ENCODE results near the gene KRTAP5-7.
"Not testable (repeated sequence)": the region's sequence is repeated elsewhere in the genome, so short reads cannot be mapped to it uniquely, and the experiment has no call there.

KRTAP5-7 gene, protein sequence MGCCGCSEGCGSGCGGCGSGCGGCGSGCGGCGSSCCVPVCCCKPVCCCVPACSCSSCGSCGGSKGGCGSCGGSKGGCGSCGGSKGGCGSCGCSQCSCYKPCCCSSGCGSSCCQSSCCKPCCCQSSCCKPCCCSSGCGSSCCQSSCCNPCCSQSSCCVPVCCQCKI

DNA sequence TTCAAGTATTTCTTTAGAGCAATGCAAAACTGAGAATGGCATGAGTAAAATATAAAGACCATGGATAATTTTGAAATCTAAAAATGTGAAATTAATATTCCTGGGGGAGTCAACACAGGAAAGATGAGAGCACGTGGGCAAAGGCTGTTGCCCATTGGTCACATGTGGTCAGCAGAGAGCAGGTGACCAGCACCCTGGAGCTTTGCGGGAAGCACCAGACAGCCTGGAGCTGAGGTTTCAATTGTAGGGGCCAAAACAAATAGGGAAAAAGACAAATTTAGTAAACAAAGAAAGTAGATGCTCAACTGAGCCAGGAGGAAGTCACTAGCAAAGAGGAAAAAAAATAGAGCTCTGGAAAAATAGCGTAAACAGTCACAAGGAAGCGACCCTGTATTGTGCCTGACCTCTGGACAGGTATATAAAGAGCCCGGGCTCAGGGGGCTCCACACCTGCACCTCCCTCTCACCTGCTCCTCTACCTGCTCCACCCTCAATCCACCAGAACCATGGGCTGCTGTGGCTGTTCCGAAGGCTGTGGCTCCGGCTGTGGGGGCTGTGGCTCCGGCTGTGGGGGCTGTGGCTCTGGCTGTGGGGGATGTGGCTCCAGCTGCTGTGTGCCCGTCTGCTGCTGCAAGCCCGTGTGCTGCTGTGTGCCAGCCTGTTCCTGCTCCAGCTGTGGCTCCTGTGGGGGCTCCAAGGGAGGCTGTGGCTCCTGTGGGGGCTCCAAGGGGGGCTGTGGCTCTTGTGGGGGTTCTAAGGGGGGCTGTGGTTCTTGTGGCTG, at the start of gene KRTAP5-7:
TSS of gene KRTAP5-7 (plus strand) at position 472 of the 780 bp plus-strand sequence. CDS start at position 506, 34 bp downstream.
- not testable (repeated sequence) for DNase-seq (ENCODE audit: low spot score)

DNA sequence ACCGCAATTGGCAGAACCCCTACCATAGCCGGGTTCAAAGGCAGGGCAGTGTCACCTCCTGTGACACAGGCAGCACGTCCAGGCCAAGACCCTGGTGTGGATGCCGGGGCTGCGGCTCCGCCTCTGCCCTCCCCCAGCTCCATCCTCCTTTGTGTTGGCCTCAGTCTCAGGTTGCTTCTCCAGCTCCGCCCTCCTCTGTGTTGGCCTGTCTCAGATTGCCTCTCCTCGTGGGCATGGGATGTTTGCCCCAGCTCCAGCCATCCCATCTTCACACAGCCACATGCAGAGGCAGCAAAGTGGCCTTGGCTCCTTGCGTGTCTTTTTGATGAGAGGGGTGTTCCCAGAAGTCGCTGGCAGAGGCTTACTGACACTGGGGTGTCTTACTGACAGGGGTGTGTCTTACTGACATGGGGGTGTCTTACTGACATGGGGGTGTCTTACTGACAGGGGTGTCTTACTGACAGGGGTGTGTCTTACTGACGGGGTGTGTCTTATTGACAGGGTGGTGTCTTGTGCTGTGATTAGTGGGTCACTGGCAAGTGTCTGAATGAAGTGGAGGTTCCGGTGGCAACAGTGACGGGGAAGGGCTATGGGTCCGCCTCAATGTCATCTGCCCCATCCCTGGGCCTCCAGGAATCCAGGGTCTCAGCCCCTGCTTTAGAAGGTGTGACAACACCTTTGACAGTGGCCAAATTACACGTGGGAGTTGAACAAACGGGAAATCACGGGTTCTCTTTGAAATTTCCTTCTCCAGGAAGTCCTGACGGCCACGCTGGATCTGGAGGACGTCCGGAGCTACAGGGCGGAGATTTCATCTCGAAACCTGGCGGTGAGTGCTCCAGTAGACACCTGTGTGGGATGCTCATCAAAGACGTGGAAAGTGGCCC, 49.2 kb upstream of the KRTAP5-7 start:
- no peak for DNase-seq (ENCODE audit: low spot score)

DNA sequence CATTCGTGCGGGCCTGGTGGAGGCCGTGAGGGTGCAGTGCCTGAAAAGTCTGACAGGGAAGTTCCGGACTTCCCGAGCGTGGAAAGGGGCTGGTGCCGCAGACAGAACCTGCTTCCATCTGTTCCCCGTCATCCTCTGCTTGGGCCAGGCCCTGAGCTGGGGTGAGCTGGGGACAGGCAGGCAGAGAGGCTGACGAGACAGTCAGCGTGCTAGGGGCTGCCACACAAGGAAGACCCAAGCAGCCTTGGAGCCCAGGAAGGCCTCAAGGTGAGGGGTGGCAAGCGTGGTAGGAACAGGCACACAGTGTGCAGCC, 48.6 kb upstream of the KRTAP5-7 start:
- no peak for DNase-seq (ENCODE audit: low spot score)

DNA sequence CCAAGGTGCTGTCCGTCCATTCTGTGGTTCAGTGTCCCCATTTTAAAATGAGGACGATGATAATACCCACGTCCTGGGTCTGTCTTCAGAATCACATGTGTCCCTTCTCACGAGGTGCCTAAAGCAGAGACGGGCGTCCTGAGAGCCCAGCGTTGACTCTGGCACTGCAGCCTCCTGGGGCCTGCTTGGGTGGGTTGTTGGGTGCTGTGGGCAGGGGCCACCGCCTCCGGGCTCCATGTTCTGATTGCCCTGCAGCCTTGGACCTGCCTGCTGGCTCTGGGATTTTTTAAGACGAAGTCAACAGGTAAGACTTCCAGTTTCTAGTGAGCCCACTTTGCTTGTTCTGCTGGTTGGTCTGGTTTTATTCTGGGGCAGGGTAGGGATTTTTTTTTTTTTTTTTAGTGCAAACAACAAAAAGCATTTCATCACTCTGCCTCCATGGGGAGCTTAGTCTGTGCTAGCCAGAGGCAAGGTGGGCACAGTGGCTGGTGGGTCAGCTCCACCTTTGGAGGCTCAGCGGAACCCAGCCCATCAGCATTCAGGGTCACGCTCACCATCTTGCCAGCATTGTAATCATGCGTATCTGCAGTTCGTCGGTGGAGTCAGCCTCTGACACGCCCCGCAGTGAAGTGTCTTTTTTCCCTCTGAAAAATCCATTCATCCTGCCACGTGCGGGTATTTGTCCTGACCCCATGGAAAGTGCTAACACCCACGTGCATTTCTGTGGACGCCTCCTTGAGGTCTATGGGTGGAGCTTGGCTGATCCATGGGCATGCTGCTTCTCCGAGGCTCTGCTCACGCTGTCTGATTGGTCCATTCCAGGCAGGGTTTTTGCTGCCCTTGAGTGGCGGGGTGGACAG, 45.7 kb upstream of the KRTAP5-7 start:
- DNase-seq (ENCODE audit: low spot score), result no peak

DNA sequence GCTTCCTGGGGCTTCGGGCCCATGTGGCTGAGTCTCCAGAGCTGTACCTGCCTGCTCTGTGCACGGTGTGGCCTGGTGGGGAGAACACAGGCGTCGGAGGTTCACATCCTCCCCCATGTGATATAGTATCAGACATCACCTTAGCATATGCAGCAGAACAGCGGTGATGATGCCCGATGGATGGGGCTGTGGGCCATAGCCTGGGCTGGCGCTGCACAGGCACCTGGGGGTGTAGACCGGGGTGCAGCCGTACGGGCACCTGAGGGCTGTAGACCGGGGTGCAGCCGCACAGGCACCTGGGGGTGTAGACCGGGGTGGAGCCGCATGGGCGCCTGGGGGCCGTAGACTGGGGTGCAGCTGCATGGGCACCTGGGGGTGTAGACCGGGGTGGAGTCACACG, 44.9 kb upstream of the KRTAP5-7 start:
- DNase-seq (ENCODE audit: low spot score), result no peak

DNA sequence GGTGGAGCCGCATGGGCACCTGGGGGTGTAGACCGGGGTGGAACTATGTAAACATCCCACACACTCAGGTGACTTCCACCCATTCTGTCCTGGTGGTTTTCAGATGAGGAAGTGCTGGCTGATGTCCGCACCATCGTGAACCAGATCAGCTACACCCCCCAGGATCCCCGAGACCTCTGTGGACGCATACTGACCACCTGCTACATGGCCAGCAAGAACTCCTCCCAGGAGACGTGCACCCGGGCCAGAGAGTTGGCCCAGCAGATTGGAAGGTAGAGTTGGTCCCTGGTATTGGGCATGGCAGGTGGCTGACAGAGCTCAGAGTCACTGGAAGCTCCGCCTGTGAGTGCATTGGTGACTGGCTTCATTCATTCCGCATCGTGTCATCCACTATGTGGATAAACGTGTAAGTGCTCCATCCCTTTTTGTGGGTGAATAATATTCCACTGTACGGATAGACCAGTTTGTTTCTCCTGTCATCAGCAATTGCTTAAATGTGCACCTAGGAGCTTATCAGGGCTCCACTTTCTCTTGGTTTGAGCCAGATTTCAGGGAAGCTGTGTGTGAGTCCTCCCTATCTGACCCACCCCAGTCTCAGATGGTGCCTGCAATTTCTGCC, 44.2 kb upstream of the KRTAP5-7 start:
- DNase-seq (ENCODE audit: low spot score), result no peak

DNA sequence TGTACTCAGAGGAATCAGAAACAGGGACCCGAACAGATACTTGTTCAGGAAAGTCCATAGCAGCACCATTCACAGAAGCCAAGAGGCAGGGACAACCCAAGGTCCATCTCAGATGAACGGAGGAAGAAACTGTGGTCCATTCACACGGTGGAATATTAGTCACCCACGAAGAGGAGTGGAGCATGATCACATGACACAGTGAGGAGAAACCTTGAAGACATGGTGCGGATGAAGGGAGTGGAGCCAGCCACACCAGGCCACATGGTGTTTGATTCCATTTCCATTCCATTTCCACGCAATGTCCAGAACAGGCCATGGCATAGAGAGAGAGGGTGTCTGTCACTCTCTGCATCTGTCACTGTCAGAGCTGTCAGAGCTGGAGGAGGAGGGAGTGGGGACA, 43.4 kb upstream of the KRTAP5-7 start:
- DNase-seq (ENCODE audit: low spot score), result no peak

DNA sequence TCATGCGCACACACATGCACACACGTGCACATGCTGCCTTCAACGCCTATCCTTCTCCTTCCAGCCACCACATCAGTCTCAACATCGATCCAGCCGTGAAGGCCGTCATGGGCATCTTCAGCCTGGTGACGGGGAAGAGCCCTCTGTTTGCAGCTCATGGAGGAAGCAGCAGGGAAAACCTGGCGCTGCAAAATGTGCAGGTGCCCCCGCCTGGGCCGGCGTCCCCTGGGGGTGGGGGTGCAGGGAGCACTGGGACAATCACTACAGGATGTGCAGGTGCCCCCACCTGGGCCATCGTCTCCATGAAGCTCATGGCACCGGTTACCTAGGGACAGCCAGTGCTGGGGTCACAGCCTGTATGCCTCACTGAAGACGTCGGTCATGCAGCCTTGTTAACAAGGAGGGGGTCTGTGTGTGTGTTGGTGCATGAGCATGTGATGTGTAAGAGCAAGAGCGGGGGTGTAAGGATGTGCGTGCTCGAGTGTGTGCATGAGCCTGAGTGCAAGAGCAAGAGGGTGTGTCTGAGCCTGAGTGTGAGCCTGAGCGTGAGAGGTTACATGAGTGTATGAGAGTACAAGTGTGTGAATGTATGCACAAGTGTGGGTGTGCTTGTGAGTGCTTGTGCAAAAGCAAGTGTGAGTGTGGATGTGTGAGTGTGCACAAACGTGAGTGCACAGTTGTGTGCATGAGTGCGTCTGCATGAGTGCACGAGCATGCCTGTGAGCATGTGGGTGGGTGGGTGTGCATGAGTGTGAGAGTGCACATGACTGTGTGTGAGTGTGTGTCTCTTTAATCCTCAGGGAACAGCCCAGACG, 42.6 kb upstream of the KRTAP5-7 start:
- DNase-seq (ENCODE audit: low spot score), result no peak

DNA sequence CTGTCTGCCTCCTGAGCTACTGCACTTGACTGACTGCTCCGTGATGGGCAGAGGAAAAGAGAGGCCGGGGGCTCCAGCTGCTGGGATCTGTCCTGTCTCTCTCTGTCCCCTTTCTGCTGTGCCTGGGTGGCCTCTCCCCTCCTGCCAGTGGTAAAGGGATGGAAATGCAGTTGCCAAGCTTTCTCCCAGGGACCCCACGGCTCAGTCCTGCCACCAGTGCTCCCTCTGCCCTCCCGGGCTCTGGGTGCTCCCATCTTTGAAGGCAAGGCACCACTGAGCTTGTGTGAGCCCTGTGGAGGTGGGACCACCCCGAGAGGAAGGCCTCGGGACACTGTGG, 42.0 kb upstream of the KRTAP5-7 start:
- no peak for DNase-seq (ENCODE audit: low spot score)

DNA sequence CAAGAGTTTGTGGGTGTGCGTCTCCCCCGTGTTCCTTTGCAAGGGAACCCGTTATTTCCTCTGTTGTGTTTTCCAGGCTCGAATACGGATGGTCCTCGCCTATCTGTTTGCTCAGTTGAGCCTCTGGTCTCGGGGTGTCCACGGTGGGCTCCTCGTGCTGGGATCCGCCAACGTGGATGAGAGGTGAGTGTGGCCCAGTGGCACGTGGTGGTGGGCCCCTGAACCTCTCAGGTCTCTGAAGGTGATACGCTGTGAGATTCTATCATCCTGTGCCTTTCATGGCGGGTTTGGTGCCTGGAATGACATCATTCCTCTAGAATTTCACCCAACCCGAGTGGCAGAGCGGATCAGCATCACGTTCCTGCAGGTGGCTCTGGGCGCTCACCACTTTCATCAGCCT, 41.6 kb upstream of the KRTAP5-7 start:
- DNase-seq (ENCODE audit: low spot score), result no peak

DNA sequence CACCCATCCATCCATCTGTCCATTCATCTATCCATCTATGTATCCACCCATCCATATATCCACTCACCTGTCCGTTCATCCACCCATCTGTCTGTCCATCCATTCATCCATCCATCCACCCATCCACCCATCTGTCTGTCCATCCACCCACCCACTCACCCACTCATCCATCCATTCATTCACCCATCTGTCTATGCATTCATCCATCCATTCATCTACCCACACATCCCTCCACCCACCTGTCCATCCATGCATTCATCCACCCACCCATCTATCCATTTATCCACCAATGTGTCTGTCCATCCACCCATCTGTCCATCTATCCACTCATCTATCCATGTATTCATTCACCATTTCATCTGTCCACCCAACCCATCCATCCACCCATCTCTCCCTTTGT, 40.7 kb upstream of the KRTAP5-7 start:
- no peak for DNase-seq (ENCODE audit: low spot score)

DNA sequence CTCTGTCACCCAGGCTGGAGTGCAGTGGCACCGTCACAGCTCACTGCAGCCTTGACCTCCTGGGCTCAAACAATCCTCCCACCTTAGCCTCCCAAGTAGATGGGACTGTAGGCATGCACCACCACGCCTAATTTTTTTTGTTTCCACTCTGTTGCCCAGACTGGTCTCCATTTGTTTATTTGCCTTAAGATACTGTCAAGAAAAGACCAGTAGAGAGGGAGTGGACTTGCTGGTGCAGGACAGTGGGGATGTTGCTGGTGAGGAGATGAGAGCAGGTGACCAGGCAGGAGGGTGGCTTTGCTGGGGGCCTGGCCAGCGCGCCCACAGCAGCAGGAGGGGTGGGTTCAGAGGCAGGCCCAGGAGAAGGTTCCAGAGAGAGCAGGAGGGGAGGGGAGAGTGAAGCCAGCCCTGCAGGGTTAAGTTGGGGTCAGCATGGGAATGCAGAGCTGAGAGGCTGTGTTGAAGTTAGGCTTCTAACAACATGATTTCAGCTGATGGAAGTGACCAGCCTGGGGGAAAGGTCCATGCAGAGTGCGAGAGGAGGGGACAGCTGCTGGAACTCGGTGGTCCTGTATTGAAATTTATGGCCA, 38.3 kb upstream of the KRTAP5-7 start:
- DNase-seq (ENCODE audit: low spot score), result no peak

DNA sequence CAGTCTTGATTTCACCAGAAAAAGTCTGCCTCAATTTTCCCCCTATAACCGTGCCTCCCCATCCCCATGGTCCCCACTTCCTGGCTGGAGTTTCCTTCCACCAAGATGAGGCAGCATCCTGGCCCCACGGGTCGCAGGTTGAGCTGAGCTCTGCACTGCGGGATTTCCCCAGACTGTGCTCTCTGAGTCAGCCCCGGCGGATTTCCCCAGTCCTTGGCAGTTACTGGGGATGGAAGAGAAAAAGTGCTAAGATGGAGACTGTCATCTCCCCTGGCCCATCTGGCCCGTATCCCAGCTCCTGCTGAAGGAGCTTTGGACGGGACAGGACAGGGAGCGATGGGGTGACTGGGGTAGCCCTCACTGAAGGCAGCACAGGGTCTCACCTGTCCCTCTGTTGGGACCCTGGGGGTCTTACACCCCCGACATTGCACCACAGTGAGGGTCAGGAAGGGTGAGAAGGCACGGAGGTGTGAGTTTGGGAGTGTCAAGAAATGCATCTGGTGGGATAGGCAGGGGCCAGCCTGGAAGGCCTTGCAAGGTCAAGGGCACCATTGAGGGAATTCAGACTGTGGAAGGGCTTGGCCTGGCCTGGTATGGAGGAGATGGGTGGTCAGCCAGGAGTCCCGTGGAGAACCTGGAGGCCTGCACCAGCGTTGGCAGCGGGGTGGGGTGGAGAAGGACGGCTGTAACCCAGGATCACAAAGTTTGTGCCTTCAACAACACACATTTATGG, 37.6 kb upstream of the KRTAP5-7 start:
- DNase-seq (ENCODE audit: low spot score), result no peak

DNA sequence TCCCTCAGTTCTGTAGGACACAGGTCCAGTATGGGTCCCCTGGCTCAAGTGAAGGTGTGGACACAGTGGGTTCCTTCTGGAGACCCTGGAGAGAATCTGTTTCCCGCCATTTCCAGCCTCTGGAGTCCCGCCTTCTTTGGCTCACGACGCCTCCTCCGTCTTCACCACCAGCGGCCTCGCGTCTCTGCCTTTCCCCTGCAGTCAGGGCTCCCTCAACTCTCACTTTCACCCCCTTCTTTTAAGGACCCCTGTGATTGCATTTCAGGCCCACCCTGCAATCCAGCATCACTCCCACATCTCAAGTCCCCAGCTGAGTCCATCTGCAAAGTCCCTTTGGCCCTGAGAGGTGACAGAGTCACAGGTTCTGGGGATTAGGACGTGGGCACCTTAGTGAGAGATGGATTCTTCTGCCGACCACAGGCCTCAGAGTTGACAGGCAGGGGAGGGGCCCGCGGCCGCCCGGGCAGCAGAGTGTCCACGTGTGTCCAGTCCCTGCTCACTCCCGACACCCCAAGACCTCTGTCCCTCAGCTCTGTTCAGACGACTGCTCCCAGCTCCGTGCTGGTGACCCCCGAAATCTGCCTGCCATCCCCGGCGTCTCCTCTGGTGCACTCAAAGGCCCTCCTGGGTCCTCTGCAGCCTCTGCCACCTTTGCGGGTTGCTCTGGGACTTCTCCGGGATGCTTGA, 36.9 kb upstream of the KRTAP5-7 start:
- no peak for DNase-seq (ENCODE audit: low spot score)

DNA sequence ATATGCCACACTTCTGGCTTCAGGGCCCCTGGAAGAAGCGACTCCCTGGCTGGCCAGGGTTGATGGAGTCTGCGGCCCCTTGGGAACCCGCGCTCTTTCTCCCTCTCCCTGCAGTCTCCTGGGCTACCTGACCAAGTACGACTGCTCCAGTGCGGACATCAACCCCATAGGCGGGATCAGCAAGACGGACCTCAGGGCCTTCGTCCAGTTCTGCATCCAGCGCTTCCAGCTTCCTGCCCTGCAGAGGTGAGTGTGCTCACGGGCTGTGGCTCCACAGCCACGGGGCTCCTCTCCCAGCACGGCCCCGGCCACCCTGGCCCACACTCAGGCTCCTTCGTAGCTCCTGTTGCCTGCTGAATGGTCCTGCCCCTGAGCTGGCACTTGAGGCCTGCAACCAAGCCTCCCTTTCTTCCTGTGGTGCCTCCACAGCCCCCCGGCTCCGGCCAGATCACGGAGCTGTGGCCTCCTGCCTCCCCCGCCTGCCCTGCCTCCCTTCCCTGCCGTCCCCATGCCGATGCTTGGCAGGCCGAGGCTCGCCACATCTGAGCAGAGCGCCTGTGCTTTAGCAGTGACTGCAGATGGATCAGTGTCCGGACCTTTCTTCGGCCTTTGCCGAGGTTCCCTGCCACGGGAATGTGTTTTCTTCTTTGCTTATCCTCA, 36.2 kb upstream of the KRTAP5-7 start:
- no peak for DNase-seq (ENCODE audit: low spot score)

DNA sequence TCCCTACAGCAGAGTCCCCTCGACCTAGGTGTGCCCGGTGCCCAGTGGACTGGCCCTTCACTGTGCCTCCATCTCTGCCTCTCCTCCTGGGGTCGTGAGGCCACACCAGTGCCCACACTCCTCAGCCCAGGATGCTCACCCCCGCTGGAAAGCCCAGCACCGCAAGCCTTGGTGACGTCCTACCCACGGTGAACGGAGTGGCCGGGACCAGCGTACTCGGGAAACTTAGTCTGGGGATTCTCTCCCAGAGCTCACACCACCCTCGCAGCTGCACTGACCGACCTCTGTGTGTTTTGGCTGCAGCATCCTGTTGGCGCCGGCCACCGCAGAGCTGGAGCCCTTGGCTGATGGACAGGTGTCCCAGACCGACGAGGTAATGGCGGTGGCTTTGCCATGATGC, 35.5 kb upstream of the KRTAP5-7 start:
- no peak for DNase-seq (ENCODE audit: low spot score)

DNA sequence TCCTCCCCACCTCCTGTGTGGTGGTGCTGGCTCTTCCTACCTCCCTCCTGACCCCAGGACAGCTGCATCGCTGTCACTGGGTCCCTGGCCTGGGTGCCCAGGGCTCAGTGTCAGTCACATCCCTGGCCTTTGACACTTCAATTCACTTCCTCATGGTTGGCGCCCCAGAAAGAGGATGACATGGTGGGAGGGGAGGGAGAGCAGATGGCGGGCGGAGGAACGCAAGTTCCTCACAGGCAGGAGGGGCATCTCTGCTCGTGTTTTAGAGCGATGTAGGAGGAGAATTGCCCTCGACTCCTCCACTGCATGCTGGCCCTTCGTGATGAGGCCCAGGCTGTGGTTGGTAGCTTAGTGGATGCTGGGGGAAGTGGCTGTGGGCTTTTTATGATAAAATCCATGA, 35.1 kb upstream of the KRTAP5-7 start:
- DNase-seq (ENCODE audit: low spot score), result no peak
